CD4-positive, alpha-beta T cell treated with Interferon alpha-2 for 1 hour (primary cell): Measurements from ENCODE around the gene SYS1.
A peak's percentile ranks its signal among the peaks of the same experiment; 100 is the strongest.

Experiments used
- DNase-seq, 2 donors: peaks; one replicate each; pipeline ENCODE4 v3.0.0-alpha.2; 2020 to 2022

The SYS1 gene

GRCh38 chr20:45392733-45393132 lies 29.8 kb downstream of the SYS1 start:
- DNase-seq, result no peak

GRCh38 chr20:45394221-45395113 lies 31.5 kb downstream of the SYS1 start:
- DNase-seq, result no peak

- no peak for DNase-seq
Observed at GRCh38 chr20:45395114-45395415, 32.1 kb downstream of the SYS1 start.

GRCh38 chr20:45399018-45399417 lies 36.1 kb downstream of the SYS1 start:
- DNase-seq, result no peak

GRCh38 chr20:45400346-45401031 lies 37.5 kb downstream of the SYS1 start:
- DNase-seq, result no peak

- no peak for DNase-seq
Observed at GRCh38 chr20:45402946-45403345, 40.0 kb downstream of the SYS1 start.

- DNase-seq, result no peak
Observed at GRCh38 chr20:45404438-45404837, 41.5 kb downstream of the SYS1 start.

GRCh38 chr20:45405571-45406259 lies 42.8 kb downstream of the SYS1 start:
- no peak for DNase-seq

- DNase-seq, result peak in 1 of 2 donors; percentile 40
Observed at GRCh38 chr20:45406260-45407066, 43.5 kb downstream of the SYS1 start.

- no peak for DNase-seq
Observed at GRCh38 chr20:45407067-45407745, 44.2 kb downstream of the SYS1 start.

GRCh38 chr20:45407783-45408645 lies 45.1 kb downstream of the SYS1 start, which contains the start of gene DBNDD2:
Gene DBNDD2 (plus strand): TSS chr20:45408289. CDS start chr20:45408468, 179 bp downstream.
- no peak for DNase-seq

- DNase-seq, result no peak
Observed at GRCh38 chr20:45408646-45409213, 45.8 kb downstream of the SYS1 start.

GRCh38 chr20:45409521-45410272 lies 46.7 kb downstream of the SYS1 start:
- no peak for DNase-seq

GRCh38 chr20:45410887-45411286 lies 47.9 kb downstream of the SYS1 start:
- no peak for DNase-seq

- DNase-seq, result no peak
Observed at GRCh38 chr20:45412653-45413052, 49.7 kb downstream of the SYS1 start.

- DNase-seq, result no peak
Observed at GRCh38 chr20:45413479-45413878, 50.5 kb downstream of the SYS1 start.

GRCh38 chr20:45415822-45416637 lies 53.1 kb downstream of the SYS1 start, which contains the start of gene PIGT:
Gene PIGT (plus strand): TSS chr20:45416141. CDS start chr20:45416157, 16 bp downstream.
- peak; percentile 88 to 91 for DNase-seq

GRCh38 chr20:45416917-45417316 lies 54.0 kb downstream of the SYS1 start:
- no peak for DNase-seq
